G401.6 (cell line): ENCODE measurements around the gene GON7.
"Not testable (repeated sequence)": the region's sequence is repeated elsewhere in the genome, so short reads cannot be mapped to it uniquely, and the experiment has no call there.

ENCODE experiments used
- FAIRE-seq: peaks from 2 replicates; lab custom pipeline; 2012; peaks lifted over from hg19 to GRCh38; lab: Jason Lieb, UNC

Gene GON7, protein sequence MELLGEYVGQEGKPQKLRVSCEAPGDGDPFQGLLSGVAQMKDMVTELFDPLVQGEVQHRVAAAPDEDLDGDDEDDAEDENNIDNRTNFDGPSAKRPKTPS

GRCh38 chr14:93206793-93207467 is at the start of gene GON7, which contains the start of gene UBR7:
GON7 (minus strand) TSS chr14:93207065; CDS start chr14:93207037, 28 bp downstream.
UBR7 (plus strand) TSS chr14:93207256; CDS start chr14:93207292, 36 bp downstream.
- peak; percentile 97 for FAIRE-seq

- FAIRE-seq: no peak
These were observed 42.4 kb upstream of the GON7 start for GRCh38 chr14:93249128-93249831.

GRCh38 chr14:93246534-93246933 is 39.7 kb upstream of the GON7 start:
- FAIRE-seq: peak; percentile 13

- FAIRE-seq: no peak
These were observed 39.0 kb upstream of the GON7 start for GRCh38 chr14:93245764-93246420.

DNA sequence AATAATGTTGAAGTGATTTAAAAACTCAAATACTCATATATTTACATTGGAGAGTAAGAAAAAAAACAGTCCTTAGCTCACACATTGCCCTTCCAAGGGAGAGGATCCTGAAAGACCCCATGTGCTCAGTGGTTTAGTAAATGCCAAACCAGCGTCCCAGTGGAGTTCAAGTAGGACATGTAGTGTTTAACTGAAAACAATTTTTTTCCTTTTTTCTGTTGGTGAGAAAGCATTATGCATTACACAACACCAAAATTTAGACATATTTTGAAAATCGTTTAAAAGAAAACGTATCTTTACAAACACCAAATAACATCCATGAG is 33.8 kb upstream of the GON7 start:
- no peak for FAIRE-seq

GRCh38 chr14:93239869-93240677 is 33.2 kb upstream of the GON7 start:
- FAIRE-seq: no peak

GRCh38 chr14:93234798-93235197 is 27.9 kb upstream of the GON7 start:
- no peak for FAIRE-seq

DNA sequence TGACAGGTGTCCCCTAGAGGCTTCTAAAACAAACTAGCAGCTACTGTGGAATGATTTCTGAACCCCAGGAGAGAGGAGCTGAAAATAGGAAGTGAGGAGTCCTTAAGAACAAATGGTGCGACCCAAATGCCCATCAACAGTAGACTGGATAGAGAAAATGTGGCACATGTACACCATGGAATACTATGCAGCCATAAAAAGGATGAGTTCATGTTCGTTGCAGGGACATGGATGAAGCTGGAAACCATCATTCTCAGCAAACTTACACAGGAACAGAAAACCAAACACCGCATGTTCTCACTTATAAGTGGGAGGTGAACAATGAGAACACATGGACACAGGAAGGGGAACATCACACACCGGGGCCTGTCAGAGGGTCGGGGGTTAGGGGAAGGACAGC is 26.2 kb upstream of the GON7 start:
- not testable (repeated sequence) for FAIRE-seq

GRCh38 chr14:93232159-93232558 is 25.3 kb upstream of the GON7 start:
- FAIRE-seq: no peak

GRCh38 chr14:93231129-93231979 is 24.5 kb upstream of the GON7 start:
- no peak for FAIRE-seq

- FAIRE-seq: no peak
These were observed 23.7 kb upstream of the GON7 start for GRCh38 chr14:93230539-93230938.

DNA sequence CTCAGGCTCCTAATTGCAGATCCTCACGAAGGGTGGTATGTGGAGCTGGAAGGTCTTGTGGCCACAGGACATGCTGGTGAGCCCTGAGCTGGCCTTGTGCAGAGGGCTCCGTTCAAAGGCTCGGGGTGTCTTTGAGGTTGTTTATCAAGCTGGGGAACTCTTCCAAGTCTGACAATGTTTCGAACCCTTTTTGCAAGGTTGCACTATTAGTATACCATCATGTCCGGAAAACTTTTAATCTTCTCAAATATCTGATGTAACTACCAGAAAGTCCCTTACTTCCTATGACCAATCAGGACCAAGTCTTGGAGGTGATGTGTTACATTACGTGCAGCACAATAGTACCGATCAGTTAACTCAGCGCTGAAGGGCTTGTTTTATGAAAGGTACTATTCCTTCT is 21.7 kb upstream of the GON7 start:
- FAIRE-seq: no peak

GRCh38 chr14:93223565-93223964 is 16.7 kb upstream of the GON7 start:
- no peak for FAIRE-seq

- FAIRE-seq: no peak
These were observed 13.6 kb upstream of the GON7 start for GRCh38 chr14:93220509-93220908.

DNA sequence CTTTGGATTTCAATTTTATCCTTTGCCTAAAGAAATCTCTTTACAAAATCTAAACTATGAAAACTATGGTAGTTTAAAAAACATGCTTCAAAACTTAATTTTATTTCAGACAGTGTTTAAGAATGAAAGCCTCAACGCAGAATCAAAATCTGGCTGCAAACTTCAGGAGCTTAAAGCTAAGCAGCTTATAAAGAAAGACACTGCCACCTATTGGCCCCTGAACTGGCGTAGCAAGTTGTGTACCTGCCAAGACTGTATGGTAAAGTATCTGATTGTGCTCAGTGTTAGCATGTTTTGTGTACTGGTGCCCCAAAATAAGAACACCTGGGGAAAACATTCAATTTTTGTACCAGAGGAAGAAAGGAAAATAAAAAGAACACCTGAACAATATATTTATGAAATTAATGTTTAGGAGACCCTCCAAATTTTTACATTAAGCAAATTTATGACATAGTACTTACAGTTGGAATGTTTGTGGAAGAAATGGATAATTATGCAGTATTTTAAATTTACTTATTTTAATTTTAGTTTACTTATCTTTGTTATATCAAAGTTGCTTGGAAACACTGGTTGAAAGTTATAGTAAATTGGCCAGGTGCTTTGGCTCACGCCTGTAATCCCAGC is 12.3 kb upstream of the GON7 start:
- peak; percentile 95 for FAIRE-seq

DNA sequence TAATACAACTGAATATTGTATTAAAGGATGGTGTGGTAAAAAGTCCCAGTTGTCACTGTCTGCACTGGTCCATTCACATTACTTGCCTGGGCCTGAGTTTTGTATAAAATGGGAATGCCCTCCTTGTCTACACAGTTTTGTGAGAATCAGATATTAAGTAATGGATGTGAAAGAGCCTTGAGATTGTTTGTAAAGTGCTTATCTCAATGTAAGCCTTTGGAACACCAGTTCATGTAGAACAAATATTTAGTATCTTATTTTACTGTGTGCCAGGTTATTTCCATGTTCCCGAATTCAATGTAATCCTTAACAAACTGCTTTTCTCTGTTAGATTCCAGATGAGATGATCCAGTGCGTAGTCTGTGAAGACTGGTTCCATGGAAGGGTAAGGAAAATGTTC is 7.7 kb upstream of the GON7 start:
- FAIRE-seq: no peak

- FAIRE-seq: no peak
These were observed 5.6 kb upstream of the GON7 start for GRCh38 chr14:93212432-93212831.

- FAIRE-seq: no peak
These were observed 823 bp upstream of the GON7 start for GRCh38 chr14:93207468-93208308.

- FAIRE-seq: no peak
These were observed 5.6 kb downstream of the GON7 start for GRCh38 chr14:93201155-93201704.

DNA sequence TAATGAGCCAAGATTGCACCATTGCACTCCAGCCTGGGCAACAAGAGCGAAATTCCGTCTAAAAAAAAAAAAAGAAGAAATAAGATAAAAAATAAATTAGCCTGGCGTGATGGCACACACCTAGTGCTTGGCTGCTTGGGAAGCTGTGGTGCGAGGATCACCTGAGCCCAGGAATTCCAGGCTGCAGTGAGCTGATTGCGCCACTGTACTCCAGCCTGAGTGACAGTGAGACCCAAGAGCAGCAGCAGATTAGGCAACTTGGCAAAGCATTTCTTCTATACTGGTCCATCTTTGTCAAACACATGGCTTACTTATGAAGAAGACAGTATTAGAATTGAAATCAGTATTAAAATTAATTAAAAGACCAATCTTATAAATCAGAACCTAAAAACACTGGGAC is 6.3 kb downstream of the GON7 start:
- FAIRE-seq: no peak
